ENCODE measurements around the gene HSD17B10. TPM values are rescaled to one million over a fixed set of nuclear protein-coding genes. Genes with fewer than 3 reads are reported as not detected.

The HSD17B10 gene
- total RNA-seq, 1 donor from 2014 or later = 113 TPM

Small RNAs within 50 kb of the gene (microRNA-seq; reads per million reads assigned to microRNA genes)
- not detected for gene MIR6857

Other genes starting within 250 kb of the HSD17B10 start
- 26.8 TPM for gene KDM5C, start 209.2 kb downstream of the HSD17B10 start, total RNA-seq
- 10.5 TPM for gene IQSEC2, start 152.8 kb downstream of the HSD17B10 start, total RNA-seq
- gene SMC1A, start 11.7 kb downstream of the HSD17B10 start, total RNA-seq = 36.6 TPM
- gene RIBC1, start 11.5 kb downstream of the HSD17B10 start, total RNA-seq = 0.38 TPM

Data from Right ventricle myocardium superior (tissue), 1 donor.